Liver (tissue), 9 donors: ENCODE results near the gene TATDN3. TPM values are rescaled to one million over a fixed set of nuclear protein-coding genes. Genes with fewer than 3 reads are reported as not detected.

Experiments
- DNase-seq: peaks from one replicate; pipeline ENCODE4 v3.0.0-alpha.2; 2017; ENCODE audit warnings: low spot score
- H3K27ac ChIP-seq, 2 donors: one replicate each; pipeline ENCODE4 v1.7.0; 2013; ENCODE audit warnings: inconsistent platforms in 2 of 2, low read length in 2 of 2, control low read depth in 1 of 2, low read depth in 1 of 2, mild to moderate bottlenecking in 1 of 2
- H3K27me3 ChIP-seq, 4 donors: one replicate each; pipeline versions ENCODE4 v1.6.1 to v1.7.0; 2013; ENCODE audit warnings: low read length in 3 of 4, inconsistent platforms in 1 of 4, mild to moderate bottlenecking in 1 of 4, moderate library complexity in 1 of 4; ENCODE audit not compliant: control insufficient read depth in 4 of 4, insufficient read depth in 4 of 4
- H3K36me3 ChIP-seq, 4 donors: one replicate each; pipeline versions ENCODE4 v1.6.1 to v1.7.0; 2013; ENCODE audit warnings: low read length in 3 of 4, mild to moderate bottlenecking in 3 of 4, low read depth in 1 of 4, moderate library complexity in 1 of 4; ENCODE audit not compliant: control insufficient read depth in 4 of 4, insufficient read depth in 3 of 4
- H3K4me1 ChIP-seq, 4 donors: one replicate each; pipeline versions ENCODE4 v1.6.1 to v1.7.0; 2013; ENCODE audit warnings: low read length in 3 of 4, mild to moderate bottlenecking in 3 of 4, moderate library complexity in 1 of 4; ENCODE audit not compliant: control insufficient read depth in 4 of 4, insufficient read depth in 4 of 4
- H3K4me3 ChIP-seq, 3 donors: one replicate each; pipeline versions ENCODE4 v1.6.1 to v1.7.0; 2013; ENCODE audit warnings: low read length in 3 of 3, control low read depth in 1 of 3, low read depth in 1 of 3, mild to moderate bottlenecking in 1 of 3
- H3K9ac ChIP-seq, 2 donors: one replicate each; pipeline ENCODE4 v1.7.0; 2013; ENCODE audit warnings: low read length in 2 of 2, mild to moderate bottlenecking in 2 of 2, moderate library complexity in 2 of 2, control low read depth in 1 of 2, low read depth in 1 of 2
- H3K9me3 ChIP-seq, 4 donors: one replicate each; pipeline versions ENCODE4 v1.6.1 to v1.7.0; 2013; ENCODE audit warnings: low read length in 3 of 4; ENCODE audit not compliant: control insufficient read depth in 4 of 4
- CTCF ChIP-seq: fragments of 150-350 bp; IDR thresholded peaks from 2 replicates; pipeline ENCODE4 v1.5.1; 2017; ENCODE audit warnings: improper control_type of control experiment, low read depth, low read length; ENCODE audit not compliant: missing input control
- EGR1 ChIP-seq, 2 donors: IDR thresholded peaks; 2 replicates each; pipeline ENCODE4 v1.6.1; 2016 to 2018; ENCODE audit warnings: antibody characterized with exemption in 2 of 2, low read depth in 2 of 2
- FOXA1 ChIP-seq: IDR thresholded peaks from 2 replicates; pipeline ENCODE4 v1.6.1; 2016; ENCODE audit warnings: antibody characterized with exemption
- FOXA2 ChIP-seq: IDR thresholded peaks from 2 replicates; pipeline ENCODE4 v1.6.1; 2016; ENCODE audit warnings: antibody characterized with exemption
- HNF4A ChIP-seq, 2 donors: conservative IDR thresholded peaks; 2 replicates each; pipeline ENCODE4 v1.6.1; 2016; ENCODE audit warnings: antibody characterized with exemption in 2 of 2, mild to moderate bottlenecking in 2 of 2
- HNF4G ChIP-seq: IDR thresholded peaks from 2 replicates; pipeline ENCODE4 v1.6.1; 2016; ENCODE audit warnings: antibody characterized with exemption
- JUND ChIP-seq, 2 donors: IDR thresholded peaks; 2 replicates each; pipeline ENCODE4 v1.6.1; 2016; ENCODE audit warnings: antibody characterized with exemption in 2 of 2
- MAX ChIP-seq: IDR thresholded peaks from 2 replicates; pipeline ENCODE4 v1.6.1; 2016; ENCODE audit warnings: antibody characterized with exemption
- NR2F2 ChIP-seq: IDR thresholded peaks from 2 replicates; pipeline ENCODE4 v1.6.1; 2016; ENCODE audit warnings: antibody characterized with exemption
- RAD21 ChIP-seq, 2 donors: IDR thresholded peaks; 2 replicates each; pipeline ENCODE4 v1.6.1; 2016; ENCODE audit warnings: antibody characterized with exemption in 2 of 2, mild to moderate bottlenecking in 2 of 2
- REST ChIP-seq: IDR thresholded peaks from 2 replicates; pipeline ENCODE4 v1.6.1; 2016; ENCODE audit warnings: antibody characterized with exemption, mild to moderate bottlenecking
- RXRA ChIP-seq, 2 donors: IDR thresholded peaks; 2 replicates each; pipeline ENCODE4 v1.6.1; 2017 to 2018; ENCODE audit warnings: antibody characterized with exemption in 2 of 2, mild to moderate bottlenecking in 1 of 2
- SP1 ChIP-seq: IDR thresholded peaks from 2 replicates; pipeline ENCODE4 v1.6.1; 2018; ENCODE audit warnings: antibody characterized with exemption, mild to moderate bottlenecking
- TAF1 ChIP-seq: conservative IDR thresholded peaks from 2 replicates; pipeline ENCODE4 v1.6.1; 2016; ENCODE audit warnings: antibody characterized with exemption, mild to moderate bottlenecking
- YY1 ChIP-seq: IDR thresholded peaks from 2 replicates; pipeline ENCODE4 v1.6.1; 2016; ENCODE audit warnings: antibody characterized with exemption, mild to moderate bottlenecking
- ZBTB33 ChIP-seq: IDR thresholded peaks from 2 replicates; pipeline ENCODE4 v1.6.1; 2016; ENCODE audit warnings: antibody characterized with exemption
- WGBS: extraction: QIAGEN DNeasy Blood & Tissue Kit; methylation state at CpG from one replicate; pipeline ENCODE4 v1.1.7; 2013; 5-methylcytosine and 5-hydroxymethylcytosine counted together
- polyA plus RNA-seq, 2 donors: library from polyadenylated mRNA; stranded (reverse) in 1 of 2; unstranded in 1 of 2; fragments of 200-250 nt in 1 of 2; fragments of >200 nt in 1 of 2; fragmentation: Nextera tagmentation in 1 of 2; extraction: Ambion mirVana in 1 of 2; gene quantifications; one replicate each; pipeline versions ENCODE4 v1.2.1 to v1.2.3, GENCODE V29; 2013 to 2015
- total RNA-seq, 2 donors: library from RNA; depleted of rRNA; stranded (reverse); fragments of >200 nt; gene quantifications; one replicate each; pipeline ENCODE4 v1.2.3, GENCODE V29; 2014
- donor health status: healthy.
- donor health status: healthy.
- donor health status: healthy.
- donor health status: healthy.
- donor health status: healthy.

Gene TATDN3
- total and polyA plus RNA-seq, 4 donors = 5.2 to 8.1 (median 6.7) TPM

- Histone ChIP-seq H3K4me3 (no peak overlapping the region), H3K4me1 (peaks cover 0 to 3% (median 0%) of the 10 kb centered on the region in 4 donors), H3K27me3 (no peaks in the 10 kb centered on the region), H3K27ac (no peak overlapping the region), H3K9me3 (no peaks in the 10 kb centered on the region), H3K36me3 (peaks cover 0 to 4% (median 0%) of the 10 kb centered on the region in 4 donors), H3K9ac (no peak overlapping the region)
- DNase-seq = no peak
- no peak for TF ChIP-seq HNF4G
- TF ChIP-seq MAX = no peak
- no peak for TF ChIP-seq SP1
- no peak for TF ChIP-seq TAF1
- no peak for TF ChIP-seq HNF4A (conservative IDR thresholded peaks at IDR 0.05)
- no peak for TF ChIP-seq EGR1 (IDR thresholded peaks at IDR 0.05; ENCODE audit: low read depth in 2 of 2)
- no peak for TF ChIP-seq FOXA1
- no peak for TF ChIP-seq YY1
- WGBS = 96% methylated on average over 5 of the region's 5 CpGs
Observed at GRCh38 chr1:212759683-212760082, 32.0 kb upstream of the TATDN3 start.

GRCh38 chr1:212760126-212760823, 31.4 kb upstream of the TATDN3 start:
- H3K9me3 ChIP-seq = no peaks in the 10 kb centered on the region
- peaks cover 0 to 3% (median 0%) of the 10 kb centered on the region in 4 donors for H3K4me1 ChIP-seq
- no peak overlapping the region for H3K9ac ChIP-seq
- H3K4me3 ChIP-seq = no peak overlapping the region
- 97% methylated on average over 10 of the region's 10 CpGs for WGBS
- no peak for TF ChIP-seq JUND (IDR thresholded peaks at IDR 0.05)
- TF ChIP-seq CTCF = no peak
- no peak for TF ChIP-seq HNF4G
- peak in 1 of 2 donors; percentile 19 for TF ChIP-seq RAD21 (IDR thresholded peaks at IDR 0.05)
- TF ChIP-seq FOXA2 = no peak
- H3K27ac ChIP-seq = no peak overlapping the region
- peaks cover 0 to 4% (median 0%) of the 10 kb centered on the region in 4 donors for H3K36me3 ChIP-seq
- no peak for DNase-seq
- H3K27me3 ChIP-seq = no peaks in the 10 kb centered on the region

- H3K36me3 ChIP-seq = no peaks in the 10 kb centered on the region
- no peaks in the 10 kb centered on the region for H3K27me3 ChIP-seq
- no peak overlapping the region for H3K27ac ChIP-seq
- WGBS = 91% methylated on average over 4 of the region's 4 CpGs
- H3K9me3 ChIP-seq = no peaks in the 10 kb centered on the region
- H3K9ac ChIP-seq = no peak overlapping the region
- no peak for DNase-seq
- H3K4me1 ChIP-seq = peaks cover 0 to 3% (median 0%) of the 10 kb centered on the region in 4 donors
- H3K4me3 ChIP-seq = no peak overlapping the region
- no peak for TF ChIP-seq FOXA2
- TF ChIP-seq REST = no peak
- no peak for TF ChIP-seq EGR1 (IDR thresholded peaks at IDR 0.05; ENCODE audit: low read depth in 2 of 2)
- no peak for TF ChIP-seq NR2F2
- TF ChIP-seq HNF4G = no peak
- TF ChIP-seq CTCF = no peak
- no peak for TF ChIP-seq ZBTB33
- TF ChIP-seq TAF1 = no peak
- TF ChIP-seq RXRA (IDR thresholded peaks at IDR 0.05) = no peak
- TF ChIP-seq MAX = no peak
- no peak for TF ChIP-seq JUND (IDR thresholded peaks at IDR 0.05)
- TF ChIP-seq SP1 = no peak
- no peak for TF ChIP-seq YY1
- no peak for TF ChIP-seq RAD21 (IDR thresholded peaks at IDR 0.05)
Observed at GRCh38 chr1:212762234-212762633, 29.5 kb upstream of the TATDN3 start.
